GM23338 (cell line): Measurements from ENCODE around the gene CTDNEP1.

Source experiments
- EZH2 ChIP-seq: fragments of 200-600 bp; sonication (generic); IDR thresholded peaks from one replicate; pipeline ENCODE4 v1.8.0; 2017; ENCODE audit warnings: antibody characterized with exemption, mild to moderate bottlenecking, low read depth; ENCODE audit not compliant: unreplicated experiment
- JUNB ChIP-seq: IDR thresholded peaks from one replicate; pipeline ENCODE4 v1.6.1; 2016; ENCODE audit warnings: antibody characterized with exemption; ENCODE audit not compliant: unreplicated experiment
- TF ChIP-seq, protein P1 (sequence below), 2 experiments: fragments of 200-600 bp in 1 of 2; sonication (generic) in 1 of 2; conservative IDR thresholded peaks; 2 replicates each; pipeline versions ENCODE4 v1.5.1 to v1.6.1; 2016 to 2017; ENCODE audit warnings: antibody characterized with exemption in 2 of 2, low read depth in 2 of 2, mild to moderate bottlenecking in 2 of 2, moderate library complexity in 1 of 2

DNA sequence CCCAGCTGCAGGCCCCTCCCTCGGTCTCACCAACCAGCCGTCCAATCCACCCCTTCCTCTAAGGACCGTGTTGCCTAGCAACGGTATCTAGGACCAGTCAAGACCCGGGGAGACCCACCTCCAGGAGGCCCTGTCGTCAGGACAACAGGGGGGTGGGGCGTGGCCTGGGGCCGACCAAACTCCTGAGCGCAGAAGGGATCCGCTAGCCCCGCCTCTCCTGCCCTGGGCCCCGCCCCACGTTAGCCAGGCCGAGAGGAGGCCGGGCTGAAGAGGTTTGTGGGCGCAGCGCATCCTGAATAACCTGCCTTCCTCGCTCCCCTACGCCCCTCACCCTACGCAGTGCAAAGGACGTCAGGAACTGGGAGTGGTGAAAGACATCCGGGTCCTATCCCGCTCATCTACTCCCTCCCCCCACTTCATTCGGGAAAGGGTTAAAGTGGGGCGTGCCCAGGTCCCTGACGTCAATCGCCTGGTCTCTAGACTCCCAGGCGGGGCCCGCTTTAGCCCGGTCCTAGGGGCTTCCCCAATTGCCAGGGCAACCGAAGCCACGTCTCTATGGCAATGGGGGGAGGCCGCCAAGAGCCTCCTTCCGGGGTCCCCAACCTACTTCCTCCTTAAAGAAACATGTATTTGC is 46.6 kb downstream of the CTDNEP1 start:
- TF ChIP-seq, protein P1, sequence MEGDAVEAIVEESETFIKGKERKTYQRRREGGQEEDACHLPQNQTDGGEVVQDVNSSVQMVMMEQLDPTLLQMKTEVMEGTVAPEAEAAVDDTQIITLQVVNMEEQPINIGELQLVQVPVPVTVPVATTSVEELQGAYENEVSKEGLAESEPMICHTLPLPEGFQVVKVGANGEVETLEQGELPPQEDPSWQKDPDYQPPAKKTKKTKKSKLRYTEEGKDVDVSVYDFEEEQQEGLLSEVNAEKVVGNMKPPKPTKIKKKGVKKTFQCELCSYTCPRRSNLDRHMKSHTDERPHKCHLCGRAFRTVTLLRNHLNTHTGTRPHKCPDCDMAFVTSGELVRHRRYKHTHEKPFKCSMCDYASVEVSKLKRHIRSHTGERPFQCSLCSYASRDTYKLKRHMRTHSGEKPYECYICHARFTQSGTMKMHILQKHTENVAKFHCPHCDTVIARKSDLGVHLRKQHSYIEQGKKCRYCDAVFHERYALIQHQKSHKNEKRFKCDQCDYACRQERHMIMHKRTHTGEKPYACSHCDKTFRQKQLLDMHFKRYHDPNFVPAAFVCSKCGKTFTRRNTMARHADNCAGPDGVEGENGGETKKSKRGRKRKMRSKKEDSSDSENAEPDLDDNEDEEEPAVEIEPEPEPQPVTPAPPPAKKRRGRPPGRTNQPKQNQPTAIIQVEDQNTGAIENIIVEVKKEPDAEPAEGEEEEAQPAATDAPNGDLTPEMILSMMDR (conservative IDR thresholded peaks at IDR 0.05; ENCODE audit: low read depth in 2 of 2), result no peak
- no peak for TF ChIP-seq JUNB
- no peak for TF ChIP-seq EZH2
